NCI-H2171 (cell line): ENCODE data around the gene WNT1.
A peak's percentile ranks its signal among the peaks of the same experiment; 100 is the strongest.

Experiments
- DNase-seq: peaks from one replicate; lab custom pipeline; 2025; lab: John Stamatoyannopoulos, UW

Gene WNT1

GRCh38 chr12:48978291-48978740 is at the start of gene WNT1:
Gene WNT1, plus strand, starts transcription at chr12:48978322. Its CDS starts 329 bp downstream, at chr12:48978651.
- DNase-seq: no peak

GRCh38 chr12:48929551-48929950 is 48.6 kb upstream of the WNT1 start:
- DNase-seq: no peak

GRCh38 chr12:48930475-48930874 is 47.6 kb upstream of the WNT1 start:
- DNase-seq: no peak

- DNase-seq: no peak
Observed at GRCh38 chr12:48932878-48933277, 45.2 kb upstream of the WNT1 start.

GRCh38 chr12:48933664-48934311 is 44.3 kb upstream of the WNT1 start:
- no peak for DNase-seq

- DNase-seq: no peak
Observed at GRCh38 chr12:48934312-48934706, 43.8 kb upstream of the WNT1 start.

GRCh38 chr12:48936379-48936979 is 41.6 kb upstream of the WNT1 start:
- peak; percentile 8 for DNase-seq

GRCh38 chr12:48937170-48937569 is 41.0 kb upstream of the WNT1 start:
- no peak for DNase-seq

- DNase-seq: no peak
Observed at GRCh38 chr12:48938805-48939204, 39.3 kb upstream of the WNT1 start.

- DNase-seq: no peak
Observed at GRCh38 chr12:48940181-48940580, 37.9 kb upstream of the WNT1 start.

- no peak for DNase-seq
Observed at GRCh38 chr12:48943221-48943620, 34.9 kb upstream of the WNT1 start.

GRCh38 chr12:48946205-48946604 is 31.9 kb upstream of the WNT1 start:
- peak; percentile 48 for DNase-seq

GRCh38 chr12:48946943-48947342 is 31.2 kb upstream of the WNT1 start:
- DNase-seq: no peak

GRCh38 chr12:48947727-48948126 is 30.4 kb upstream of the WNT1 start:
- no peak for DNase-seq

- no peak for DNase-seq
Observed at GRCh38 chr12:48952691-48953090, 25.4 kb upstream of the WNT1 start.

GRCh38 chr12:48954061-48954460 is 24.1 kb upstream of the WNT1 start:
- no peak for DNase-seq

GRCh38 chr12:48954841-48955501 is 23.2 kb upstream of the WNT1 start:
- no peak for DNase-seq

- peak; percentile 89 for DNase-seq
Observed at GRCh38 chr12:48956279-48957140, 21.6 kb upstream of the WNT1 start.

- DNase-seq: peak; percentile 96
Observed at GRCh38 chr12:48957141-48958048, 20.7 kb upstream of the WNT1 start, which contains the start of gene ARF3. Gene ARF3, minus strand, starts transcription at chr12:48957487. Its CDS starts 16,392 bp downstream, at chr12:48941095.

- no peak for DNase-seq
Observed at GRCh38 chr12:48958049-48958388, 20.1 kb upstream of the WNT1 start.

GRCh38 chr12:48960834-48961233 is 17.3 kb upstream of the WNT1 start:
- no peak for DNase-seq
